Type B pancreatic cell (in vitro differentiated cells): ENCODE data around the gene PDE6A. TPM values are rescaled to one million over a fixed set of nuclear protein-coding genes. Genes with fewer than 3 reads are reported as not detected.
"Not testable (repeated sequence)": the region's sequence is repeated elsewhere in the genome, so short reads cannot be mapped to it uniquely, and the experiment has no call there.

Experiments used
- DNase-seq: peaks from one replicate; pipeline ENCODE4 v3.0.0; 2021; ENCODE audit warnings: mixed read lengths; ENCODE audit not compliant: unreplicated experiment; ENCODE audit errors: extremely low spot score
- H3K27ac Mint-ChIP-seq: 2 replicates; pipeline ENCODE4 v1.8.0; 2021; ENCODE audit warnings: mild to moderate bottlenecking, mixed read lengths
- H3K27me3 Mint-ChIP-seq: 2 replicates; pipeline ENCODE4 v1.8.0; 2021; ENCODE audit warnings: mixed read lengths
- H3K36me3 Mint-ChIP-seq: 2 replicates; pipeline ENCODE4 v1.8.0; 2021; ENCODE audit warnings: mixed read lengths
- H3K4me1 Mint-ChIP-seq: one replicate; pipeline ENCODE4 v1.8.0; 2021; ENCODE audit warnings: mixed read lengths; ENCODE audit not compliant: unreplicated experiment
- H3K4me3 Mint-ChIP-seq: 2 replicates; pipeline ENCODE4 v1.8.0; 2021; ENCODE audit warnings: mild to moderate bottlenecking, mixed read lengths
- H3K9me3 Mint-ChIP-seq: 2 replicates; pipeline ENCODE4 v1.8.0; 2021; ENCODE audit warnings: mixed read lengths
- CTCF ChIP-seq: fragments of 200-600 bp; sonication (generic); conservative IDR thresholded peaks from 2 replicates; pipeline ENCODE4 v1.5.0; 2021; ENCODE audit warnings: antibody characterized with exemption, mild to moderate bottlenecking
- total RNA-seq: library from RNA; stranded (reverse); gene quantifications from 2 replicates; pipeline ENCODE4 v1.2.1, GENCODE V29; 2021; ENCODE audit warnings: low replicate concordance

The PDE6A gene
- total RNA-seq, 1 donor from 2014 or later = not detected

DNA sequence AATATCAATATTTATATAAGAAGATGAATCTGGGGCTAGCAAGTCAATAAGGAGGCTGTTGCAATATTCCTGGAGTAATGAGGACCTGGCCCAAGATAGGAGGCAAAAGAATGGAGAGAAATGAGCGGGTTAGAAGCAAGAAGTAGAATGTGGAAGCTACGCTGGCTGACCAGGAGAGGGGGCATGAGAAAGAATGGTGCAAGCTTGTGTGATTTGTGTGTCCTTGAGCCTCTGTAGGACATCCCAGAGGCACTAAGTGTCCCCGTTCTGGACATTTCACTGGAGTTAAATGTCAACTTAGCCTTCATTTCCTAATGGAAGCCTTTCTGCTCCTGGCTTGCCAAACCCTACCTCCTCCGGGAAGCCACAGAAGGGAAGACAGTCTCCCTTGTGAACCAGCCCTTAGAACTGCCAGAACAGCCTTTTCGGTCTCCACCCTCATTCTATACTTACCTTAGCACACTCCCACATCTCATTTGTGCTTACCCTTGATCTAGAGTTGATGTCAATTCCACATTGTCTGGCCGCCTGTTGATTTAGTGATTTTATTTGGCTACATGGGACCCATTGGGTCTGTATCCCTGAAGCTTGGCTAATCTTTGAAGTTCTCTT, 6.7 kb upstream of the PDE6A start:
- Mint-ChIP-seq H3K27ac (no peak overlapping the region), H3K9me3 (no peaks in the 10 kb centered on the region), H3K27me3 (no peaks in the 10 kb centered on the region), H3K4me3 (no peak overlapping the region), H3K36me3 (no peaks in the 10 kb centered on the region), H3K4me1 (peaks cover 8% of the 10 kb centered on the region)
- no peak for DNase-seq
- no peak for TF ChIP-seq CTCF

DNA sequence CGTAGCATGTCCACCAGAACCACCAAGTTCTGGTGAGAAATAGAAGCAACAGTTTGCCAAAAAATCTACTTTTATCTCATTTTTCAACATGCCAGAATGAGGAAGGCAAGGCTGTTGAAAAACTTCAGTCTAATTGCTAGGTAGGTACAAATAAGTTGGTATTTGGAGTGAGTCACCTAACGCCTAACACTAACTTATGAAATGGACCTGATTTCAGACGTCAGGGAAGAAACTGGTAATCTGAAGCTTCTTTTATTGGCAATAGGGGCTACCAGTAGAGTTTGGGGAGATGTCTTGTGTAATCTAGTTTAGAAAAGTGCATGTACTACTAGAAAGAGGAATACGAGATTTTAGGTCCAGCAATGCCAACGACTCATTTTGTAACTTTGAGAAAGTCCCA, 4.4 kb upstream of the PDE6A start:
- Mint-ChIP-seq H3K9me3 (no peaks in the 10 kb centered on the region), H3K36me3 (no peaks in the 10 kb centered on the region), H3K4me1 (peaks cover 14% of the 10 kb centered on the region), H3K27ac (no peak overlapping the region), H3K4me3 (no peak overlapping the region), H3K27me3 (no peaks in the 10 kb centered on the region)
- TF ChIP-seq CTCF = no peak
- no peak for DNase-seq

DNA sequence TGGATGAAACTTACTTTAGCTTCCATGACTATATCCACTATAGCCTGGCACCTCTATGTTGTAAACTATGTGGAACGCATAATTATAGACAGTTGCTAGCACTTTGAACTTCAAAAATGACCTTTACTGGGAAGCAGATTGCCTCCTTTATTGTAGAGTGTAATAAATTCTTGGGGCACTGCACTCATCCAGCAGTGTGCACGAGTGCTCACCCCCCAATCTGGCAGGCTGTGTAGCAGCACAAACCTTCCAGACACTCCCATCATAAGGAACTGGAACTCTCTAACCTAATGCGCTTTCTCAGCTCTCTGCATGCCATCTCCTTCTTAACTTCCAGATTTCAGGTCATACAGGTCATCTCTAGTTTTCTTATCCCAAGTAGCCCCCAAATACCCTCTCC, 1.5 kb upstream of the PDE6A start:
- Mint-ChIP-seq H3K4me3 (no peak overlapping the region), H3K36me3 (no peaks in the 10 kb centered on the region), H3K27me3 (no peaks in the 10 kb centered on the region), H3K4me1 (peaks cover 37% of the 10 kb centered on the region), H3K9me3 (no peaks in the 10 kb centered on the region), H3K27ac (no peak overlapping the region)
- no peak for DNase-seq
- no peak for TF ChIP-seq CTCF

DNA sequence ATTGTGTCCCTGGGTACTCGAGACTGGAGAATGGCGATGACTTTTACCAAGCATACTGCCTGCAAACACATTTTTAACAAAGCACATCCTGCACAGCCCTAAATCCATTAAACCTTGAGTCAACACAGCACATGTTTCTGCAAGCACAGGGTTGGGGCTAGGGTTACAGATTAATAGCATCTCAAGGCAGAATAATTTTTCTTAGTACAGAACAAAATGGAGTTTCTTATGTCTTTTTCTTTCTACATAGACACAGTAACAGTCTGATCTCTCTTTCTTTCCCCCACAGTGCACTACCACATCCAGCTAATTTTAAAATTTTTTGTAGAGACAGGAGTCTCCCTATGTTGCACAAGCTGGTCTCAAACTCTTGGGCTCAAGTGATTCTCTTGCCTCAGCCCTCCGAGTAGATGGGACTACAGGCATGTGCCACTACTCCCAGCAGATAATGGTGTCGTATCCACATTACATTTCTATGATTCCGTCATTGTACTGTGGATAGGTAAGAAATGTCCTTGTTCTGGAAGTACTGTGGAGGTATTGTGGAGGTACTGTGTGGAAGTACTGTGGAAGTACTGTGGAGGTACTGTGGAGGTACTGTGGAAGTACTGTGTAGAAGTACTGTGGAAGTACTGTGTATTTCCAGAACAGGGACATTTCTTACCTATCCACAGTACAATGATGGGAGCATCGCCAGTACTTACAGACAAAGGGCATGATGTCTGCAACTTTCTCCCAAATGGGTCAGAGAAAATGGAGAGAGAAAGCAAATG, 1.2 kb downstream of the PDE6A start:
- not testable (repeated sequence) for DNase-seq, H3K36me3 Mint-ChIP-seq, H3K4me3 Mint-ChIP-seq, H3K9me3 Mint-ChIP-seq, H3K27me3 Mint-ChIP-seq
- Mint-ChIP-seq H3K27ac (peak overlapping the region; percentile 68), H3K4me1 (peaks cover 43% of the 10 kb centered on the region)

GRCh38 chr5:149942741-149943169, 1.8 kb downstream of the PDE6A start:
- H3K27me3 Mint-ChIP-seq, H3K4me3 Mint-ChIP-seq, DNase-seq, H3K36me3 Mint-ChIP-seq, H3K9me3 Mint-ChIP-seq: not testable (repeated sequence)
- Mint-ChIP-seq H3K4me1 (peaks cover 48% of the 10 kb centered on the region), H3K27ac (peak overlapping the region; percentile 68)

DNA sequence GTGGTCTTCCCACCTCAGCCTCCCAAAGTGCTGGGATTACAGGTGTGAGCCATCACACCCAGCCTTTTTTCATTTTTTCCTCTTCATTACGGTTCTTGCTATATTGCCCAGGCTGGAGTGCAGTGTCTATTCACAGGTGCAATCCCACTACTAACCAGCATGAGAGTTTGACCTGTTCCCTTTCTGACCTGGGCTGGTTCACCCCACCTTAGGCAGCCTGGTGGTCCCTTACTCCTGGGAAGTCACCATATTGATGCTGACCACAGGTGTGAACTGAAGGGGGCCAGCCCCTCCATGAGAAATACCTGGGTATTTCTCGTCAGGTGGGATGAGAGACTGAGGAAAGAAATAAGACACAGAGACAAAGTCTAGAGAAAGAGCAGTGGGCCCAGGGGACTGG, 2.4 kb downstream of the PDE6A start:
- Mint-ChIP-seq H3K9me3 (no peaks in the 10 kb centered on the region), H3K36me3 (no peaks in the 10 kb centered on the region), H3K4me3 (no peak overlapping the region), H3K27me3 (peaks cover 4% of the 10 kb centered on the region), H3K4me1 (peaks cover 49% of the 10 kb centered on the region), H3K27ac (peak overlapping the region; percentile 68)
- no peak for DNase-seq
- peak; percentile 25 for TF ChIP-seq CTCF
